ENCODE data around the gene MLXIP.

The MLXIP gene

GRCh38 chr12:122123051-122123760, 44.6 kb downstream of the MLXIP start:
- no peak overlapping the region for H3K4me3 ChIP-seq (ENCODE audit: low read depth, low read length)

GRCh38 chr12:122123761-122124145, 45.2 kb downstream of the MLXIP start:
- no peak overlapping the region for H3K4me3 ChIP-seq (ENCODE audit: low read depth, low read length)

GRCh38 chr12:122124370-122124769, 45.8 kb downstream of the MLXIP start:
- H3K4me3 ChIP-seq (ENCODE audit: low read depth, low read length) = no peak overlapping the region

- no peak overlapping the region for H3K4me3 ChIP-seq (ENCODE audit: low read depth, low read length)
Observed at GRCh38 chr12:122125452-122126341, 47.1 kb downstream of the MLXIP start.

- H3K4me3 ChIP-seq (ENCODE audit: low read depth, low read length) = no peak overlapping the region
Observed at GRCh38 chr12:122126342-122126635, 47.7 kb downstream of the MLXIP start.

GRCh38 chr12:122126713-122127597, 48.4 kb downstream of the MLXIP start:
- no peak overlapping the region for H3K4me3 ChIP-seq (ENCODE audit: low read depth, low read length)

- H3K4me3 ChIP-seq (ENCODE audit: low read depth, low read length) = no peak overlapping the region
Observed at GRCh38 chr12:122127839-122128238, 49.3 kb downstream of the MLXIP start.

GRCh38 chr12:122128481-122128880, 49.9 kb downstream of the MLXIP start:
- no peak overlapping the region for H3K4me3 ChIP-seq (ENCODE audit: low read depth, low read length)

GRCh38 chr12:122129131-122129530, 50.6 kb downstream of the MLXIP start:
- H3K4me3 ChIP-seq (ENCODE audit: low read depth, low read length) = no peak overlapping the region

GRCh38 chr12:122130150-122130549, 51.6 kb downstream of the MLXIP start:
- H3K4me3 ChIP-seq (ENCODE audit: low read depth, low read length) = no peak overlapping the region

GRCh38 chr12:122133192-122133950, 54.8 kb downstream of the MLXIP start:
- H3K4me3 ChIP-seq (ENCODE audit: low read depth, low read length) = no peak overlapping the region

GRCh38 chr12:122135437-122136031, 57.0 kb downstream of the MLXIP start:
- H3K4me3 ChIP-seq (ENCODE audit: low read depth, low read length) = no peak overlapping the region

- H3K4me3 ChIP-seq (ENCODE audit: low read depth, low read length) = no peak overlapping the region
Observed at GRCh38 chr12:122137229-122137628, 58.7 kb downstream of the MLXIP start.

- no peak overlapping the region for H3K4me3 ChIP-seq (ENCODE audit: low read depth, low read length)
Observed at GRCh38 chr12:122137681-122138080, 59.1 kb downstream of the MLXIP start.

GRCh38 chr12:122138181-122138580, 59.6 kb downstream of the MLXIP start:
- H3K4me3 ChIP-seq (ENCODE audit: low read depth, low read length) = no peak overlapping the region

- no peak overlapping the region for H3K4me3 ChIP-seq (ENCODE audit: low read depth, low read length)
Observed at GRCh38 chr12:122138616-122139015, 60.1 kb downstream of the MLXIP start.

GRCh38 chr12:122139266-122139665, 60.7 kb downstream of the MLXIP start:
- no peak overlapping the region for H3K4me3 ChIP-seq (ENCODE audit: low read depth, low read length)

- H3K4me3 ChIP-seq (ENCODE audit: low read depth, low read length) = no peak overlapping the region
Observed at GRCh38 chr12:122139941-122140340, 61.4 kb downstream of the MLXIP start.

- H3K4me3 ChIP-seq (ENCODE audit: low read depth, low read length) = no peak overlapping the region
Observed at GRCh38 chr12:122140467-122141257, 62.1 kb downstream of the MLXIP start.

Data from iPS-11a (cell line).